Endothelial cell of umbilical vein (primary cell): ENCODE measurements around the gene SYCP1. TPM values are rescaled to one million over a fixed set of nuclear protein-coding genes. Genes with fewer than 3 reads are reported as not detected.
A peak's percentile ranks its signal among the peaks of the same experiment; 100 is the strongest.

Experiments used
- BruUV-seq: library from RNA; stranded (reverse); fragments of 400-500 nt; replicated peaks from 2 replicates; lab custom pipeline; 2021; lab: Mats Ljungman, UMichigan
- CTCF ChIA-PET: fragments of 300-600, 350-600 bp; sonication (Branson Sonifier 250); formaldehyde crosslinking; loops from one replicate; lab custom pipeline; 2021; ENCODE audit warnings: antibody characterized with exemption, inconsistent platforms; lab: Charles Lee
- POLR2A ChIA-PET: fragments of 300-600, 350-600 bp; sonication (Branson Sonifier 250); formaldehyde crosslinking; loops from one replicate; lab custom pipeline; 2021; ENCODE audit warnings: antibody characterized with exemption, inconsistent platforms; lab: Charles Lee
- DNase-seq: peaks from one replicate; pipeline ENCODE4 v3.0.0-alpha.2; 2011; ENCODE audit warnings: low read depth, low spot score
- FAIRE-seq: peaks from 2 replicates; lab custom pipeline; 2011; peaks lifted over from hg19 to GRCh38; lab: Jason Lieb, UNC
- H2AFZ ChIP-seq: 2 replicates; pipeline ENCODE4 v1.6.0; 2012; ENCODE audit warnings: low read depth, low read length, control low read depth, inconsistent platforms
- H3K27ac ChIP-seq: 2 replicates; pipeline ENCODE4 v1.5.1; 2011; ENCODE audit warnings: low read depth, mild to moderate bottlenecking, control low read depth, low read length, moderate library complexity; ENCODE audit not compliant: insufficient read depth
- H3K27me3 ChIP-seq, 2 experiments: 2 replicates each; pipeline versions ENCODE4 v1.6.0 to v1.6.1; 2011; ENCODE audit warnings: low read length in 2 of 2, mixed read lengths in 1 of 2; ENCODE audit not compliant: control insufficient read depth in 2 of 2, insufficient read depth in 2 of 2
- H3K36me3 ChIP-seq, 2 experiments: 2 replicates in 1 of 2; 3 replicates in 1 of 2; pipeline ENCODE4 v1.5.1; 2011; ENCODE audit warnings: low read length in 2 of 2, mild to moderate bottlenecking in 1 of 2, moderate library complexity in 1 of 2; ENCODE audit not compliant: control insufficient read depth in 2 of 2, insufficient read depth in 2 of 2; ENCODE audit errors: extremely low read depth in 1 of 2
- H3K4me1 ChIP-seq: 3 replicates; pipeline ENCODE4 v1.5.1; 2011; ENCODE audit warnings: mild to moderate bottlenecking, low read length; ENCODE audit not compliant: control insufficient read depth, insufficient read depth; ENCODE audit errors: extremely low read depth
- H3K4me2 ChIP-seq: 2 replicates; pipeline ENCODE4 v1.6.1; 2011; ENCODE audit warnings: low read length, control low read depth, mixed read lengths; ENCODE audit not compliant: insufficient read depth
- H3K4me3 ChIP-seq, 3 experiments: fragments of 200-600 bp in 1 of 3; sonication (generic), shearing (Covaris generic) in 1 of 3; replicated peaks in 1 of 3; 2 replicates each; pipeline ENCODE4 v1.5.1; 2011 to 2016; ENCODE audit warnings: control low read depth in 3 of 3, low read length in 3 of 3, mild to moderate bottlenecking in 2 of 3, inconsistent platforms in 1 of 3, low read depth in 1 of 3, moderate library complexity in 1 of 3; ENCODE audit not compliant: insufficient read depth in 1 of 3
- H3K79me2 ChIP-seq: 2 replicates; pipeline ENCODE4 v1.6.0; 2012; ENCODE audit warnings: low read length, inconsistent platforms; ENCODE audit not compliant: control insufficient read depth, insufficient read depth
- H3K9ac ChIP-seq: replicated peaks from 2 replicates; pipeline ENCODE3; 2011; ENCODE audit warnings: low read length, control low read depth; ENCODE audit not compliant: insufficient read depth; ENCODE audit errors: extremely low read depth
- H3K9me1 ChIP-seq: replicated peaks from 3 replicates; pipeline ENCODE4 v1.6.0; 2011; ENCODE audit warnings: mild to moderate bottlenecking, low read length; ENCODE audit not compliant: control insufficient read depth, insufficient read depth; ENCODE audit errors: extremely low read depth
- H3K9me3 ChIP-seq: replicated peaks from 2 replicates; pipeline ENCODE4 v1.5.1; 2012; ENCODE audit warnings: low read length, inconsistent platforms; ENCODE audit not compliant: control insufficient read depth, insufficient read depth
- H4K20me1 ChIP-seq: replicated peaks from 2 replicates; pipeline ENCODE3; 2011; ENCODE audit warnings: mild to moderate bottlenecking, low read length; ENCODE audit not compliant: control insufficient read depth, insufficient read depth; ENCODE audit errors: extremely low read depth
- EZH2 ChIP-seq: IDR thresholded peaks from 2 replicates; pipeline ENCODE4 v1.6.1; 2012; ENCODE audit warnings: borderline replicate concordance, low read depth, mild to moderate bottlenecking, moderate library complexity, low read length, inconsistent platforms; ENCODE audit not compliant: severe bottlenecking
- JUN ChIP-seq: IDR thresholded peaks from 2 replicates; pipeline ENCODE4 v1.6.1; 2011; ENCODE audit warnings: borderline replicate concordance, low read depth; ENCODE audit not compliant: insufficient read length, insufficient read depth
- POLR2A ChIP-seq: IDR thresholded peaks from 2 replicates; pipeline ENCODE4 v1.6.1; 2012; ENCODE audit warnings: low read depth, mild to moderate bottlenecking, control low read depth, low read length
- POLR2AphosphoS5 ChIP-seq: IDR thresholded peaks from 2 replicates; pipeline ENCODE4 v1.6.1; 2012; ENCODE audit warnings: low read depth, mild to moderate bottlenecking, control low read depth, low read length, moderate library complexity; ENCODE audit not compliant: insufficient read depth
- dilution Hi-C: fragments of 300-500 bp; cut with MboI; formaldehyde crosslinking; loops from one replicate; pipeline ENCODE4 v1.15.0; 2019; ENCODE audit warnings: low sequenced_read_pairs; ENCODE audit not compliant: extremely low pct_ligation_motif_present
- intact Hi-C: fragments of 100-400 bp; cut with micrococcal nuclease; formaldehyde crosslinking; loops from one replicate; pipeline ENCODE4 v1.10.0; 2022
- polyA plus RNA-seq, 4 experiments: library from polyadenylated mRNA; depleted of rRNA in 3 of 4; stranded (reverse) in 3 of 4; unstranded in 1 of 4; fragments of >200 nt; gene quantifications; 2 replicates each; pipeline versions ENCODE4 v1.2.1 to v1.2.3, GENCODE V29; 2011 to 2012; ENCODE audit warnings: missing spikeins in 1 of 4
- total RNA-seq: library from RNA; stranded (reverse); gene quantifications from 2 replicates; pipeline ENCODE4 v1.2.3, GENCODE V29; 2021
- TF ChIP-seq, protein P1 (sequence below), 2 donors: IDR thresholded peaks; 1 replicate in 1 of 2; 2 replicates in 1 of 2; pipeline ENCODE4 v1.5.1; 2011; ENCODE audit warnings: low read length in 2 of 2, mild to moderate bottlenecking in 2 of 2, moderate library complexity in 2 of 2, control low read depth in 1 of 2, inconsistent platforms in 1 of 2, low read depth in 1 of 2; ENCODE audit not compliant: insufficient read depth in 1 of 2; ENCODE audit errors: extremely low read depth in 1 of 2
- TF ChIP-seq, protein P2 (sequence below): IDR thresholded peaks from 2 replicates; pipeline ENCODE4 v1.6.1; 2011; ENCODE audit not compliant: insufficient read depth, insufficient read length

The SYCP1 gene
- total and polyA plus RNA-seq, 2 donors (not counting 3 experiments of a cell fraction or from before 2014, with no cell fraction given), result not detected

DNA sequence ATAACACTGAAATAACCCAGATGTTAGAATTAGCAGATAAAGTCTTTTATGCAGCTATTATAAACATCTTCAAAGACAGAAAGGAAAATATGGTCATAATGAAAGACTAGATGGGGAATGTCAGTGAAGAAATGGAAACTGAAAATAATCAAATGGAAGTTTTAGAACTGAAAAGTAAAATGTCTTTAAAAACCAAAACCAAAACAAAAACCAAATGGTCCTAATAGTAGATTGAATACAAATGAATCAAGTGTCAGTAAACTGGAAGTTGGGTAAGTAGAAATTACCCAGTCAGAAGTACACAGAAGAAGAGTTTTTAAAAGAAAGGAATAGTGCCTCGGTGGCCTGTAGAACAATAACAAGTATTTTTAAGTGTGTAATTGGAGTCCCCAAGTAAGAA is 72.7 kb downstream of the SYCP1 start:
- H2AFZ ChIP-seq, result no peak overlapping the region
- H3K79me2 ChIP-seq, result no peaks in the 10 kb centered on the region
- FAIRE-seq, result no peak
- TF ChIP-seq, protein P1, sequence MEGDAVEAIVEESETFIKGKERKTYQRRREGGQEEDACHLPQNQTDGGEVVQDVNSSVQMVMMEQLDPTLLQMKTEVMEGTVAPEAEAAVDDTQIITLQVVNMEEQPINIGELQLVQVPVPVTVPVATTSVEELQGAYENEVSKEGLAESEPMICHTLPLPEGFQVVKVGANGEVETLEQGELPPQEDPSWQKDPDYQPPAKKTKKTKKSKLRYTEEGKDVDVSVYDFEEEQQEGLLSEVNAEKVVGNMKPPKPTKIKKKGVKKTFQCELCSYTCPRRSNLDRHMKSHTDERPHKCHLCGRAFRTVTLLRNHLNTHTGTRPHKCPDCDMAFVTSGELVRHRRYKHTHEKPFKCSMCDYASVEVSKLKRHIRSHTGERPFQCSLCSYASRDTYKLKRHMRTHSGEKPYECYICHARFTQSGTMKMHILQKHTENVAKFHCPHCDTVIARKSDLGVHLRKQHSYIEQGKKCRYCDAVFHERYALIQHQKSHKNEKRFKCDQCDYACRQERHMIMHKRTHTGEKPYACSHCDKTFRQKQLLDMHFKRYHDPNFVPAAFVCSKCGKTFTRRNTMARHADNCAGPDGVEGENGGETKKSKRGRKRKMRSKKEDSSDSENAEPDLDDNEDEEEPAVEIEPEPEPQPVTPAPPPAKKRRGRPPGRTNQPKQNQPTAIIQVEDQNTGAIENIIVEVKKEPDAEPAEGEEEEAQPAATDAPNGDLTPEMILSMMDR (IDR thresholded peaks at IDR 0.05; ENCODE audit: extremely low read depth in 1 of 2, insufficient read depth in 1 of 2, low read depth in 1 of 2, low read length in 2 of 2), result no peak
- TF ChIP-seq POLR2AphosphoS5, result no peak
- TF ChIP-seq POLR2A, result no peak
- no peak for TF ChIP-seq EZH2
- CTCF ChIA-PET, result interaction anchor here (0.9 to 1.0 kb wide), 2 partner anchors 9 to 31 kb away, joined by 3 read pairs; no protein-coding TSS in a partner anchor
- H4K20me1 ChIP-seq, result no peaks in the 10 kb centered on the region
- intact Hi-C loops (no loop called here), dilution Hi-C loops (no loop called here)
- H3K9me3 ChIP-seq, result no peaks in the 10 kb centered on the region
- H3K36me3 ChIP-seq, result no peaks in the 10 kb centered on the region
- no peak overlapping the region for H3K27ac ChIP-seq
- no peak for DNase-seq
- no peak overlapping the region for H3K9ac ChIP-seq
- POLR2A ChIA-PET, result no interaction called here
- H3K4me3 ChIP-seq, result no peak overlapping the region
- no peaks in the 10 kb centered on the region for H3K4me1 ChIP-seq
- H3K27me3 ChIP-seq, result peaks cover 0 to 2% of the 10 kb centered on the region in 2 experiments
- no peaks in the 10 kb centered on the region for H3K9me1 ChIP-seq
- H3K4me2 ChIP-seq, result no peak overlapping the region
- BruUV-seq, result no TSS peak

DNA sequence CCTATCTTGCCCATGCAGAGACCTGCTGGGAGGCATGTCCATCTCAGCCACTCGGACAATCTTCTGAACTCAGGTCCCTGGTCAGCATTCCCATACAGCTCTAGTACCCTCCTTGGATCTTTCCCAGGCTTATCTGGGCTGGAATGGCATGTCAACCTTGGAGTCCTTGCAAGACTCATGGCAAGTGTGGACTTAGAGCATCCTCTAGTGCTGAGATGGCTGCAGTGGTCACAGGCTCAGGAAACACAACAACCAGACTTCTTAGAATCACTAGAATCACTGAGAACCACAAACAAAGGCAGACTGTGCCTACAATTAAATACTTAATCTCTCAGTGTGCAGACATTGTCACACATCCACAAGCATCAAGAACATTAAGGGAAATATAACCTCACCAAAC is 101.9 kb downstream of the SYCP1 start:
- H3K9ac ChIP-seq, result no peak overlapping the region
- H3K4me3 ChIP-seq, result no peak overlapping the region
- dilution Hi-C loops (no loop called here), intact Hi-C loops (no loop called here)
- DNase-seq (peak; percentile 14), FAIRE-seq (no peak)
- no peaks in the 10 kb centered on the region for H3K9me1 ChIP-seq
- BruUV-seq, result no TSS peak
- no peak overlapping the region for H2AFZ ChIP-seq
- H4K20me1 ChIP-seq, result no peaks in the 10 kb centered on the region
- H3K36me3 ChIP-seq, result no peaks in the 10 kb centered on the region
- H3K9me3 ChIP-seq, result no peaks in the 10 kb centered on the region
- H3K27me3 ChIP-seq, result peaks cover 0 to 1% of the 10 kb centered on the region in 2 experiments
- no peak overlapping the region for H3K27ac ChIP-seq
- ChIA-PET CTCF (no interaction called here), POLR2A (no interaction called here)
- no peaks in the 10 kb centered on the region for H3K79me2 ChIP-seq
- TF ChIP-seq POLR2A (no peak), POLR2AphosphoS5 (no peak), EZH2 (no peak), JUN (no peak)
- TF ChIP-seq, protein P1 (IDR thresholded peaks at IDR 0.05; ENCODE audit: extremely low read depth in 1 of 2, insufficient read depth in 1 of 2, low read depth in 1 of 2, low read length in 2 of 2), result peak in 1 of 2 donors; percentile 23
- TF ChIP-seq, protein P2, sequence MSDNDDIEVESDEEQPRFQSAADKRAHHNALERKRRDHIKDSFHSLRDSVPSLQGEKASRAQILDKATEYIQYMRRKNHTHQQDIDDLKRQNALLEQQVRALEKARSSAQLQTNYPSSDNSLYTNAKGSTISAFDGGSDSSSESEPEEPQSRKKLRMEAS, result no peak
- H3K4me2 ChIP-seq, result no peak overlapping the region
- no peaks in the 10 kb centered on the region for H3K4me1 ChIP-seq
